ENCODE results near the gene EFCAB12. TPM values are rescaled to one million over a fixed set of nuclear protein-coding genes. Genes with fewer than 3 reads are reported as not detected.

Gene EFCAB12
- total RNA-seq, 1 donor from 2014 or later: 0.04 TPM

DNA sequence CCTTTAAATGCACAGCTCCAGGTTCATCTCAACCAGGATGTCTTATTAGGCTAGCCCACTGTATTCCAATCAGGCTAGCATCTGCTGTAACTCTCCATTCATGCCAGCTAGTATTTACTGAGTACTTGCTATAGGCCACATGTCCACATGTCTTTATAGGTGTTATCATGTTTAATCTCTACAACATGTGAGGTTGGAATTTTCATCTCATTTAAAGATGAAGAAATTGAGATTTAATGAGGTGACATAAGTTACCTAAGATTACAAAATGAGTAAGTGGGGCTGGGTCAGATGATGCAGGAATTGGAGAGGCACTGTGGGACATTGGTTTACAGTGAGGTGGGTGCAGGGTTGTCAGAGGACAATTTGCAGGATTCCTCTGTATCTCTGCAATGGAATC, 14.5 kb upstream of the EFCAB12 start:
- ATAC-seq: no peak

DNA sequence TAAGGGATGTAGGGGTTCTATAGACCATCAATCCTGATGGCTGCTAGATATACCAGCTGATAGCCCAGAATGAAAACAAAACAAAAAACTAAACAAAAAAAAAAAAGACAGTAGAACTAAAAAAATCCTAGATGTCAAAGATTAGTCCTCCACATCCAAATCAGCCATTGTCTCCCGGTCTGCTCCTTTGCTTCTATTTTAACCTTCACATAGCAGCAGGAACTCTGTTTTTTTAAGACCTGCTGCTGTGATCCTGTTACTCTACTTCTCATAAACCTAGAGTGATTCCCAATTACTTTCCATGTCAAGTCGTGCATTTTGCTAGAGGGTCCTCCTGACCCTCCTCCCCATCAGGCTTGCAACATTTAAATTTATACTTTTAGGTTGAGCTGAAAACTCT, 14.1 kb upstream of the EFCAB12 start:
- ATAC-seq: no peak

DNA sequence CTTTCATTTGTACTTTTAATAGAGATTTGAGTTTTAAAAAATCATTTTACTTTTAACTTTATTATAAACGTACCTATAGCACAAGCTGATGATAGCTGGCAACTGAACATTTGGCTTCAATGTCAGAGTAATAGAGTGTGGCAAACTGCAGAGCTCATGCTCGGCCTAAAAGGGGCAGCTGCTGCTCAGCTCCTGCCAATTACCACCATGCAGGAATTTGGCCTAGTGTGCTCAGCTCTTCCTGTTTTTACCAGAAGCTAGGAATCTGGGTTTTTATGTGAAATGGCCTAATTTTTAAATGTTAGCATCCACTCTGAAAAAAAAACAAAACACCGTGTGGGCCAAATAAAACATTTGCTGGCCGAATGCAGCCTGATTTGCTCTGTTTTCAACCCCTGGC, 13.3 kb upstream of the EFCAB12 start:
- no peak for ATAC-seq

GRCh38 chr3:129441215-129441614, 12.8 kb upstream of the EFCAB12 start:
- no peak for ATAC-seq

- ATAC-seq: no peak
Measured at GRCh38 chr3:129440618-129441190, 12.3 kb upstream of the EFCAB12 start.

- peak; percentile 97 for ATAC-seq
Measured at GRCh38 chr3:129439817-129440617, 11.6 kb upstream of the EFCAB12 start, which contains the start of the genes IFT122 and MBD4. Gene IFT122 (plus strand): TSS chr3:129440224. CDS start chr3:129440331, 107 bp downstream. Gene MBD4 (minus strand): TSS chr3:129439948. CDS start chr3:129439833, 115 bp downstream.

- peak; percentile 9 for ATAC-seq
Measured at GRCh38 chr3:129439226-129439816, 10.9 kb upstream of the EFCAB12 start.

DNA sequence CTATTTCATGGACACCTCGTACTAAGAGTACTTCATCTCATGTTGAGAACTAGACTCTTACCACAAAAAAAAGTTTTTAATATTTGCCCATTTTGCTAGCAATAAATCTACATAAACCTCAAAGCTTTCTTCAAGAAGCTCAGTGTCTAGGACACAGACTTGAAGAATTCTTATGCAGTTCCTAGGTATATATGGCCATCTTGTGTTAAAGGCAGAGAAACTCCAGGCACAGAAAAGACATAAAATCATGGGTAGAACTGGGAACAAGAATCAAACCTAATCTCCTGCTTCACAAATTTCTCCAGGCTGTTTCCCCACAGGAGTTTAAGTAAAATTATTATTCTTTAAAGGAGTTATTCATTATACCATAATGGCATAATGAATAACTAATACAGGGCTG, 6.9 kb upstream of the EFCAB12 start:
- ATAC-seq: no peak

DNA sequence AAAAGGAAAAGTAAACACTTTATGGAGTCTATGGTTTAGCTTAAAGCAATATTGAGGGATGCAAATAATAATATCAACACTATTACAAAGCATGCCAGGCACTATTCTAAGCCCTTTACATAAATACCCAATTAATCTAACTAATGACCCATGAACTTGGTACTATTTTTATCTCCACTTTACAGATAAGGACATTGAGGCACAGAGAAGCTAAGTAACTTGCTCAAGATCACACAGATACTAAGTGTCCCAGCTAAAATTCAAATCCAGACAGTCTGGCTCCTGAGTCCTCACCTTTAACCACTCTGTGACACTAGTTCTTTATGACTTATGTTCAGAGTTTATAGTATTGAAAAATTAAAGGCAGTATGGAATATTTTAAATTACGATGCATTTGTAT, 5.7 kb upstream of the EFCAB12 start:
- ATAC-seq: no peak

GRCh38 chr3:129433565-129433964, 5.1 kb upstream of the EFCAB12 start:
- no peak for ATAC-seq

DNA sequence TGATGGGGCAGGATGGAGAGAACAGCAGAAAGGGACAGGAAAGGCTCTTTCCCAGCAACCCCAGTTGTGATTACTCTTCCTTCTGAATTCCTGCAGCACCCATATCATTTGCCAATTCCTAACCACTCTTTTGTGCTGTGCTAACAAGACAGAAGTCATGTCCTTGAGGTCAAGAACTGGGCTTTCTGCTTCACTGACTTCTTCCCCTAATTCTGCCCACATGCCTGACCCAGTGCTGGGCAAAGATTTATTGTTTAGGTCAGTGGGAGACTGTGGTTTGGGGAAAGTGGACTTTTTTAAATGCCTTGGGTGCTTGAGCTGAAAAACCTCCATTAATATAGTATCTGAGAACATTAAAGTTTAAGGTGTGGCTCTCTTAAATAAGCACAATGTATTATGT, 4.2 kb upstream of the EFCAB12 start:
- ATAC-seq: no peak

DNA sequence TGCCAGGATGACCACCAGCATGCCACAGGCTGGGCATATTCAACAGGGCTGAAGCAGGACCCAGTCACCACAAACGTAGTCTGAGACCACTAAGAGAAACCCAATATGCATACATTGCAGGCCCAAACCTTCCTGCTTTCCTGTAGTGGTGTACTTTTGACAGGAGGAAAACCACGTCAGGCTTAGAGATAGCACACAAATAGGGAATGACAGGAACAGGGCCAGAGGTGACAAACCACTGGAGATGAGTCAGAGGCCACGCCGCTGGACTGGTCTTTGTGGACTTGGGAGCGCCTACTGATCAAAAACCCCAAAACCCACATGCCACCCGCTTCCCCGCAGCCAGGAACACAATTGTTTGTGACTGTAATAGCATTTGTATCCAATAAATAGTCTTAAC, 3.6 kb upstream of the EFCAB12 start:
- no peak for ATAC-seq

DNA sequence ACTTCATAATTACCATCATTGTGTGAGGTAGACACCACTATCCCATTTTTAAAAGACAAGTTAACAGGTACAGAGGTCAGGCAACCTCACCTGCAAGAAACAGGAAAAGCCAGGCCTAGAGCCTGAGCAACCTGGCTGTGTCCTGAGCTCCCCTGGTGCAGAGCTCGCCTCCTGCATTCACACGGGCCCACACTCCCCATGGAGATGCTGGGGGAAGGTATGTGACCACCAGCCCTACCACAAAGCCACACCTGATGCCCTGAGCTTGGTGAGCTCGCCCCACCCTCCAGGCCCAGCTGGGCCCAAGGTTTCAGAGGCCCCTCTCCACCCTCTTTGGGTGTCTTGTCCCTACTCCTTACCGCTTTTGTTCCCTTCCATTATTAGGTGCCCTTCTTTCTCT, 1.2 kb upstream of the EFCAB12 start:
- no peak for ATAC-seq

GRCh38 chr3:129429080-129429451, 630 bp upstream of the EFCAB12 start:
- peak; percentile 3 for ATAC-seq

DNA sequence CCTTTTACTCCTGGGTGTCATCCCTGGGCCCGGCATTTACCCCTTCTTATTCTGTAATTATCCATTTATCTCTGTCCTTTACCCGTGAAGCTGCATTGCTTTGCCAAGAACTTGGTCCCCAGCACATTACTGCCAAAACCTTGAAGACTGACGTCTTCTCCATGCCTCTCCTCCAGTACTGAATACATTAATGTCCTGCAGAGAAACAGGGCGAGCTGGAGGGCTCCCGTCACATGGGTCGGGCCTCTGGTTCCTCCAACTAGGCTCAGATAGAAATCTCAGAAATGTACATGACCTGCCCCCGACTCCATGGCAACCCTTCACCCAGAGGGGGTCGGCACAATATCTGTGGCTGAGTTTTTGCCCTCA, 445 bp downstream of the EFCAB12 start:
- no peak for ATAC-seq

DNA sequence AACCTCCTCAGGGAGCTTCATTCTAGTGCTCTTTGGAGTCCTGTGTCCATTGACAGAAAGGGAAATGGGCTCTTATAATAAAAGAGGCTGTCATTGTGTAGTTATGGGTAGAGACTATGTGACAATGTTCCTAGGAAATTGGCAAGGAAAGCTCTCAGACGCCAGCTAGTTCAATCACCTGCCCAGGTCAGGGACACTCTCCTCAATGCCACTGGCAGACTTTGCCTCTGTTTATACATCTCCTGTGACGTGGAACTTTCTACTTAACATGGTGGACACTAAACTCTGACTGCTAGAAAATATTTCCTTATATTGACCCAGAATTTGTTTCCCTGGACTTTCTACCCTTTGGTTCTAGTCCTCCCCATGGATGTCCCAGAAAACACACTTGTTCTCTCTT, 2.8 kb downstream of the EFCAB12 start:
- no peak for ATAC-seq

GRCh38 chr3:129425213-129425612, 3.2 kb downstream of the EFCAB12 start:
- ATAC-seq: no peak

DNA sequence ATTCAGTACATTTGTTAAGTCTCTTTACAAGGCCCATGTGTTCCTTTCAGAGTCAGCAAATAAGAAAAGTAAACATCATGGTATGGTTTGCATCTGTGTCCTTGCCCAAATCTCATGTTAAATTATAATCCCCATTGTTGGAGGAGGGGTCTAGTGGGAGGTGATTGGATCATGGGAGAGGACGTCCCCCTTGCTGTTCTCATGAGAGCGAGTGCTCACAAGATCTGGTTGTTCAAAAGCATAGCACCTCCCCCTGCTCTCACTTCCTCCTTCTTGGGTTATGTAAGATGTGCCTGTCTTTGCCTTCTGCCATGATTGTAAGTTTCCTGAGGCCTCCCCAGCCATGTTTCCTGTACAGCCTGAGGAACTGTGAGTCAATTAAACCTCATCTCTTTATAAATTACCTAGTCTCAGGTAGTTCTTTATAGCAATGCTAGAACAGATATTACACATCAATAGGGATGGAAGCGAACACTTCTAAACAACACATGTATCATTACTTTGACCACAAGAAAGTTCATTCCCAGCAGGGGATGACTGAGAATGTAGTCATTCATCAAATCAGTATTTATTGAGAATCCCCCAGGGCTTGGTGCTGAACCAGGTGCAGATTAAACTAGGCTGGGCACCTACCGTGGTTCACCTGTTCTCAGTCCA, 4.1 kb downstream of the EFCAB12 start:
- no peak for ATAC-seq

DNA sequence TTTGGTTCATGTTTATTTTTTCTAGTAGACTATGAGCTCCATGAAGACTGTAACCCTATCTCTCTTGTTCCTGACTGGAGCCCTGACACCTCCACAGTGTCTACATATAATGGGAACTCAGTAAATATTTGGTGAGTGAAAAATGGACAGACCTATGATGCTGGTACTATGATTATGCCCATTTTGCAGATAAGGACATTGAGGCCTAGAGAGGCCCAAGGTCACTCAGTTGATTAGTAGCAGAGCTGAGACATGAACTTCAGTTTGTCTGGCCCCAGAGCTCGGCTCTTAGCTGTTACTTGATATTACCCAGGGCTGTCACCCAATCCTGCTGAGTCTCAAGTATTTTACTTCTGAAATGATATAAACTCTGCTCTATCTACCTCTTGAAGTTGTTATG, 5.5 kb downstream of the EFCAB12 start:
- ATAC-seq: no peak

DNA sequence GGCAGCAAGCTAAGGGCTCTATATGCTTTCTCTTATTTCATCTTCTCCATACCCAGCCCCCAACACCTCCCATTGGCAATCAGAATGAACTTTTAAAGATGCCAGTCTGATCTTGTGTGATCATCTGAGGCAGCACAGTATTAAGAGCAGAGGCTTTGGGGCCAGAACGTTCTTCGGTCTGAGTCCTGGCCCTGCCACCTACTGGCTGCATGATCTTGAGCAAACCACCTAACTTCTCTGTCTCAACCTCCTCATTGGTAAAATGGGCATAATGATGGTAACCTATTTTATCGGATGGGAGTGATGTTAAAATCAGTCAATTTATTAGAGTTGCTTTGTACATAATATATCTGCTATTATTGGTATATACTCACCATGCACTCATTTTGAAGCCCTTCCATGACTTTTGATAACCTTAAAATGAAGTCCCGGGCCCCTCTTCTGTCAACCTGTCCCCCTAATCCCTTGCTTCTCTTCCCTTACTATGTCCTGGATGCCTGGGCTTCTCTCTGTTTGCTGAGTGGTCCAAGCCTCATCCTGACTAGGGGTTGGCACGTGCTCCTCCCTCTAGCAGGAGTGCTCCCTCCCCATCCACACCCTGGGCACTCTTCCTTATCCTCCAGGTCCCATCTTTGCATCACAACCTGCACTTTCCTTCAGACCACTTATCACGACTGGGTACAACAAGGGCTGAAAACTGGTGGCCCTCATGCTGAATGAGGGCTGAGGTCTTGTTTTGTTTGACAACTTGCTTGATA, 6.3 kb downstream of the EFCAB12 start:
- ATAC-seq: no peak

DNA sequence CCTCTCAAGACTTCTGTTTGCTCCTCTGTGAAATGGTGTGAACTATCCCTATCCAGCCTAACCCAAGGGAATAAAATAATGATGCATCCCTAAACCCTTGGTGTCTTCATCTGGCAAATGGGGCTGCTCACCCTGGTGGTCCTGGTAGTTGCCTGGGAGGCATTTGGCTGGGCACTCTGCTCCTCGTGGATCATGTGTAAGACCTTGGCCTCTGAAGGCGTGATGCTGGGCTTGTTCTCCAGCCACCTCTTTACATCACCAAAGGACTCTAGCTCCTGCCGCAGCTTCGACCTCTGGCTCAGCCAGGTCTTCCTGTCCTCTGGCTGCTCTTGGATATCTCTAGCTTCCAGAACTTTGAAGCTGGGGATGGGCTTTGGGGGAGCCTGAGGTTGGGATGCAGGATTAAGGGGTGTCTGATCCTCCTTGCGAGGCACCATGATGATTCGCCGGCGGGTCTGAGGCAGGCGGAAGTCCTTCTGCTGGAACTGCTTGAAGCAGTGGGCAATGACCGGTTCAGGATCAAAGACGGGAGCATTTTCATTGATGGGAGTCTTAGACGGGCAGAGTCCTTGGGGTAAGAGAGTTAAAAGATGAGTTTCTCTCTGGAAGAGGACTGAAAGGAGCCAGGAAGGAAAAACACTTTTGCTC, 7.1 kb downstream of the EFCAB12 start:
- no peak for ATAC-seq

GRCh38 chr3:129419476-129419875, 9.0 kb downstream of the EFCAB12 start:
- no peak for ATAC-seq

All from esophagus mucosa (tissue), 1 donor.